Measurements from ENCODE around the gene ADCY10.
"Not testable (repeated sequence)": the region's sequence is repeated elsewhere in the genome, so short reads cannot be mapped to it uniquely, and the experiment has no call there.

The ADCY10 gene

DNA sequence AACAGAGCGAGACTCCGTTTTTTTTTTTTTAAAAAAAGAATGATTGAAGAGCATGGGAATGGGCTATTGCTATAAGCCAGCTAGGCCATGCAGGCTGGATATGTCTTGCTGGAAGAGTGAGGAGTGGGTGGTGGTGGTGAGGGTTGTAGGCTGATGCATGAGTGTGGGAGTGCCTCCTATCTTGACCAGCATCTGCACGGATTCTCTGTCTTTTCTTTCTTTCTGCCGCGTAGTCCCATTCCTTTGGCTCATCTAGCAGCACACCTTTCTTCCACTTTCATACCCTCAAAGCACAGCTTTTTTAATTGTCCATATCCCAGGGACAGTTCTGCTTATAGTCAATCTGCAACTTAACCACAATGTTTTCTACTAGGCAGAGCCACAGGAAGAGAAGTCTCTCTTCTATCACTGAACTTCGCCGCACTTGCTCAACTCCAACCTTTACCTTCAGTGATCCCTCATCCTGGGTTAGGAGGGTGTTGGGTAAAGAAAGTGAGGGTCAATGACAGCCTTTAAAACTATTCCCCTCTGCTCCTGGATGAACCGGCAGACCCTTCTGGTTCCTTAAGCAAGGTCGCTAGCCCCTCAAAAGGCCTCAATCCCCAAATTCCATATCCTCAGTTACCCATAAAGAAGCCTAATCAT lies 15.2 kb downstream of the ADCY10 start:
- no peaks in the 10 kb centered on the region for H3K4me1 ChIP-seq (ENCODE audit: insufficient read depth, poor library complexity, severe bottlenecking)
- DNase-seq (ENCODE audit: low spot score) = no peak
- H3K27ac ChIP-seq (ENCODE audit: poor library complexity, severe bottlenecking) = no peak overlapping the region
- TF ChIP-seq, protein P1, sequence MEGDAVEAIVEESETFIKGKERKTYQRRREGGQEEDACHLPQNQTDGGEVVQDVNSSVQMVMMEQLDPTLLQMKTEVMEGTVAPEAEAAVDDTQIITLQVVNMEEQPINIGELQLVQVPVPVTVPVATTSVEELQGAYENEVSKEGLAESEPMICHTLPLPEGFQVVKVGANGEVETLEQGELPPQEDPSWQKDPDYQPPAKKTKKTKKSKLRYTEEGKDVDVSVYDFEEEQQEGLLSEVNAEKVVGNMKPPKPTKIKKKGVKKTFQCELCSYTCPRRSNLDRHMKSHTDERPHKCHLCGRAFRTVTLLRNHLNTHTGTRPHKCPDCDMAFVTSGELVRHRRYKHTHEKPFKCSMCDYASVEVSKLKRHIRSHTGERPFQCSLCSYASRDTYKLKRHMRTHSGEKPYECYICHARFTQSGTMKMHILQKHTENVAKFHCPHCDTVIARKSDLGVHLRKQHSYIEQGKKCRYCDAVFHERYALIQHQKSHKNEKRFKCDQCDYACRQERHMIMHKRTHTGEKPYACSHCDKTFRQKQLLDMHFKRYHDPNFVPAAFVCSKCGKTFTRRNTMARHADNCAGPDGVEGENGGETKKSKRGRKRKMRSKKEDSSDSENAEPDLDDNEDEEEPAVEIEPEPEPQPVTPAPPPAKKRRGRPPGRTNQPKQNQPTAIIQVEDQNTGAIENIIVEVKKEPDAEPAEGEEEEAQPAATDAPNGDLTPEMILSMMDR (IDR thresholded peaks at IDR 0.05; ENCODE audit: poor library complexity, severe bottlenecking) = no peak
- H3K9me3 ChIP-seq (ENCODE audit: severe bottlenecking) = no peaks in the 10 kb centered on the region
- no peak for ATAC-seq (ENCODE audit: low read depth)
- H3K4me3 ChIP-seq (ENCODE audit: severe bottlenecking) = no peak overlapping the region
- H3K36me3 ChIP-seq (ENCODE audit: low read depth) = no peaks in the 10 kb centered on the region
- H3K27me3 ChIP-seq (ENCODE audit: insufficient read depth, poor library complexity, severe bottlenecking) = no peaks in the 10 kb centered on the region

DNA sequence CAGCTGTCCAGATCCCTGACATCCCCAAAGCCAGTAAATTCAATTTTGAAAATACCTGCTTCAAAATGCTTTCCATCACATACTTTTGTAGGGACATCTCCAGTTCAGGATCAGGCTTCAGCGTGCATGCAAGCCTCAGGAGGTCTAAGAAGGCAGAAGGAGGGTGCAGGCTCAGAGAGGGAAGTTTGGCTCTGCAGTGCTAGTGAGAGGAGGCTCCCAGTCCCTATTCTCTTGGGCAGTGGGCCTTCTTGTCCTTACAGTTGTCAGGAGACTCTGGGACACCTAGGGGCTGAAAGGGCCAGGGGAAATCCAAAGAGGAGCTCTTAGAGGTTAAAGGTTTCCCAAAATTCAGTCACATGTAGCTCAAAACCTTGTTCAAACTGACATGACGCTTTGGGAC lies 20.1 kb downstream of the ADCY10 start:
- Histone ChIP-seq H3K27me3 (ENCODE audit: insufficient read depth, poor library complexity, severe bottlenecking) (no peaks in the 10 kb centered on the region), H3K4me3 (ENCODE audit: severe bottlenecking) (no peak overlapping the region), H3K27ac (ENCODE audit: poor library complexity, severe bottlenecking) (no peak overlapping the region), H3K36me3 (ENCODE audit: low read depth) (no peaks in the 10 kb centered on the region), H3K9me3 (ENCODE audit: severe bottlenecking) (no peaks in the 10 kb centered on the region), H3K4me1 (ENCODE audit: insufficient read depth, poor library complexity, severe bottlenecking) (no peaks in the 10 kb centered on the region)
- no peak for DNase-seq (ENCODE audit: low spot score)
- no peak for ATAC-seq (ENCODE audit: low read depth)
- TF ChIP-seq, protein P1 (IDR thresholded peaks at IDR 0.05; ENCODE audit: poor library complexity, severe bottlenecking) = no peak

DNA sequence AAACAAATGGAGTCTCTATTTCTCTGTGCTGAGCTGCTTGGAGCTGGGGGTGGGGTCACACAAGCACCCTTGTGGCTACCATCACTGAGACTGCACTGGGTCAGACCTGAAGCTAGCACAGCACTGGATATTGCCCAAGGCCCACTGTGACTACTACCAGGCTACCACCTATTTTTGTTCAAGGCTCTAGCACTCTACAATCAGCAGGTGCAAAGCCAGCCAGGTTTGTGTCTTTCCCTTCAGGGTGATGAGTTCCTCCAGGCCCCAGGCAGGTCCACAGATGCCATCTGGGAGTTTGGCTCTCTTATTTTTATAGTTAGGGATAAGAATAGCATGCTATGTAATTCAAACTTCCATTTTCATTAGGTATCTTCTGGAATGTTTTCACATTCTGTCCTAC lies 23.5 kb downstream of the ADCY10 start:
- Histone ChIP-seq H3K27me3 (ENCODE audit: insufficient read depth, poor library complexity, severe bottlenecking) (no peaks in the 10 kb centered on the region), H3K4me3 (ENCODE audit: severe bottlenecking) (no peak overlapping the region), H3K27ac (ENCODE audit: poor library complexity, severe bottlenecking) (no peak overlapping the region), H3K36me3 (ENCODE audit: low read depth) (no peaks in the 10 kb centered on the region), H3K9me3 (ENCODE audit: severe bottlenecking) (no peaks in the 10 kb centered on the region), H3K4me1 (ENCODE audit: insufficient read depth, poor library complexity, severe bottlenecking) (no peaks in the 10 kb centered on the region)
- TF ChIP-seq, protein P1 (IDR thresholded peaks at IDR 0.05; ENCODE audit: poor library complexity, severe bottlenecking) = no peak
- ATAC-seq (ENCODE audit: low read depth) = no peak
- no peak for DNase-seq (ENCODE audit: low spot score)

GRCh38 chr1:167887187-167887586 lies 26.7 kb downstream of the ADCY10 start:
- not testable (repeated sequence) for H3K36me3 ChIP-seq (ENCODE audit: low read depth); H3K4me1 ChIP-seq (ENCODE audit: insufficient read depth, poor library complexity, severe bottlenecking)

DNA sequence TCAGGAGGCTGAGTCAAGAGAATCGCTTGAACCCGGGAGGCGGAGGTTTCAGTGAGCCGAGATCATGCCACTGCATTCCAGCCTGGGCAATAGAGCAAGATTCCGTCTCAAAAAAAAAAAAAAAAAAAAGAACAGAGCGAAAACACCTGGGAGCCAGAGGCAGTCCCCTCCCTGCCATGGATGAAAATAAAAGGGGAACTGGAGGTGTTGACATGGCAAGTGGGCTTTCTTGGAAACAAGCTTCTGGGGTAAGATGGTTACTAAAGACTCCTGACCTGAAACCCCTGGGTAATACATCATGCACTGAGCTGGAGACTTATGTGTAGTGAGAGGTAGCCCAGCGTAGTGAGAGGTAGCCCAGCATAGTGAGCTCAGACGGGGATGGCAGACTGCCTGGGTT lies 31.6 kb downstream of the ADCY10 start:
- H3K4me3 ChIP-seq (ENCODE audit: severe bottlenecking) = no peak overlapping the region
- no peaks in the 10 kb centered on the region for H3K9me3 ChIP-seq (ENCODE audit: severe bottlenecking)
- H3K27me3 ChIP-seq (ENCODE audit: insufficient read depth, poor library complexity, severe bottlenecking) = no peaks in the 10 kb centered on the region
- no peaks in the 10 kb centered on the region for H3K4me1 ChIP-seq (ENCODE audit: insufficient read depth, poor library complexity, severe bottlenecking)
- ATAC-seq (ENCODE audit: low read depth) (no peak), DNase-seq (ENCODE audit: low spot score) (no peak)
- no peak overlapping the region for H3K27ac ChIP-seq (ENCODE audit: poor library complexity, severe bottlenecking)
- no peaks in the 10 kb centered on the region for H3K36me3 ChIP-seq (ENCODE audit: low read depth)
- TF ChIP-seq, protein P1 (IDR thresholded peaks at IDR 0.05; ENCODE audit: poor library complexity, severe bottlenecking) = no peak

More at GRCh38 chr1:167887187-167887586, 26.7 kb downstream of the ADCY10 start:
- H3K9me3 ChIP-seq (ENCODE audit: severe bottlenecking); H3K27ac ChIP-seq (ENCODE audit: poor library complexity, severe bottlenecking); H3K4me3 ChIP-seq (ENCODE audit: severe bottlenecking); ATAC-seq (ENCODE audit: low read depth); H3K27me3 ChIP-seq (ENCODE audit: insufficient read depth, poor library complexity, severe bottlenecking); DNase-seq (ENCODE audit: low spot score): not testable (repeated sequence)

Measured in RWPE2 (cell line).